ENCODE results near the gene EBF3.

The EBF3 gene

GRCh38 chr10:129945064-129945463 lies 19.0 kb downstream of the EBF3 start:
- no peak for DNase-seq

GRCh38 chr10:129944456-129944855 lies 19.6 kb downstream of the EBF3 start:
- no peak for DNase-seq

- no peak for DNase-seq
Observed at GRCh38 chr10:129942936-129943715, 20.9 kb downstream of the EBF3 start.

- no peak for DNase-seq
Observed at GRCh38 chr10:129942391-129942790, 21.7 kb downstream of the EBF3 start.

DNA sequence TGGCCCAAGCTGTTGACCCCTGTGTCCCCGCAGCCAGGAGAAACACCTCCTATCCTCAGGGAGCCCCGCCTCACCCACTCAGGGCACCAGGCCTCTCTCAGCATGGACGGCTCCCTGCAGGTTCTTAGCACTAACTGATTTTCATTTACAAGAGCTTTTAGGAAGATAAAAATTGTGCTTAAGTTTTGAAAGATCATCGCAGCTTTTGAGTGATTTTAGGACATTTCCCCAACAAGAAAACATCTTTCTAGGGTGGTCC lies 22.1 kb downstream of the EBF3 start:
- DNase-seq: no peak

- DNase-seq: no peak
Observed at GRCh38 chr10:129941199-129942018, 22.7 kb downstream of the EBF3 start.

GRCh38 chr10:129940617-129941198 lies 23.4 kb downstream of the EBF3 start:
- DNase-seq: no peak

- no peak for DNase-seq
Observed at GRCh38 chr10:129939416-129940275, 24.4 kb downstream of the EBF3 start.

DNA sequence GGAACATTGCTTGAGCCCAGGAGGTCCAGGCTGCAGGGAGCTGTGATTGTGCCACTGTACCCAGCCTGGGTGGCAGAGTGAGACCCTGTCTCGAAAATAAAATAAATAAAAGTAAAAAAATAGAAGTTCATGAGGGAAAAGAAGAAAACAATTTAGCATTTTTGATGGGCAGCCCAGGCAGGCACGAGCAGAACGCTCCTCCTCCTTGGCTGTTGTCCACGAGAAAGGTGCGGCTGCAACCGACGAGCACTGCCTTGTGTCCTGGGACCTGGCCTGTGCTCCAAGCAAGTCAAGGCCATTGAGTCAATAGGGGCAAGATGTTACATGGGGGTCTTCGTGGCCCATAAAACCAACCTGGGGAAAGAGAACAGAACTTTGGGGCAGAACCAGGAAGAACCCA lies 25.6 kb downstream of the EBF3 start:
- no peak for DNase-seq

GRCh38 chr10:129937351-129937751 lies 26.7 kb downstream of the EBF3 start:
- DNase-seq: no peak

GRCh38 chr10:129936923-129937300 lies 27.2 kb downstream of the EBF3 start:
- no peak for DNase-seq

DNA sequence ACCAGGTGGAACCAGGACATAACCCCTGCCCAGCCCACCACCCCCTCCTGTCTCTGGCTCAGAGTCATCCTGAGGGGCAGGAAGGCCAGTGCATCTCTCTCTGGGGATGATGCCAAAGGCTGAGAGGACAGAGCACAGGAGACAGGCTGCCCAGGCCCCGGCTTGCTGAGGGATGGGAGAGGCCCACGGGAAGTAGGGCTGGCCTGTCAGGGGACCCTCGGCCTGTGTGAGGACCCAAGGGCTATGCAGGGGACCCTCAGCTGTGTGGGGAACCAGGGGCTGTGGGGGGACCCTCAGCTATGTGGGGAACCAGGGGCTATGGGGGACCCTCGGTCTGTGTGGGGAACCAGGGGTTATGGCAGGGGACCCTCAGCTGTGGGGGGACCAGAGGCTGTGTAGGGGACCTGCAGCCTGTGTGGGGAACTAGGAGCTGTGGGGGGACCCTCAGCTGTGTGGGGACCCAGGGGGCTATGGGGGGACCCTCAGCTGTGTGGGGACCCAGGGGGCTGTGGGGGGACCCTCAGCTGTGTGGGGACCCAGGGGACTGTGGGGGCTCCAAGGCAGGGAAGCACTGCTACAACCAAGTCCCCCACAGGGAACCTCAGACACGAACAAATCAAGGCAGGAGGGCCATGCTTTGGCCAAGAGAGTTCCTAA lies 27.7 kb downstream of the EBF3 start:
- no peak for DNase-seq

GRCh38 chr10:129935867-129936152 lies 28.3 kb downstream of the EBF3 start:
- DNase-seq: no peak

DNA sequence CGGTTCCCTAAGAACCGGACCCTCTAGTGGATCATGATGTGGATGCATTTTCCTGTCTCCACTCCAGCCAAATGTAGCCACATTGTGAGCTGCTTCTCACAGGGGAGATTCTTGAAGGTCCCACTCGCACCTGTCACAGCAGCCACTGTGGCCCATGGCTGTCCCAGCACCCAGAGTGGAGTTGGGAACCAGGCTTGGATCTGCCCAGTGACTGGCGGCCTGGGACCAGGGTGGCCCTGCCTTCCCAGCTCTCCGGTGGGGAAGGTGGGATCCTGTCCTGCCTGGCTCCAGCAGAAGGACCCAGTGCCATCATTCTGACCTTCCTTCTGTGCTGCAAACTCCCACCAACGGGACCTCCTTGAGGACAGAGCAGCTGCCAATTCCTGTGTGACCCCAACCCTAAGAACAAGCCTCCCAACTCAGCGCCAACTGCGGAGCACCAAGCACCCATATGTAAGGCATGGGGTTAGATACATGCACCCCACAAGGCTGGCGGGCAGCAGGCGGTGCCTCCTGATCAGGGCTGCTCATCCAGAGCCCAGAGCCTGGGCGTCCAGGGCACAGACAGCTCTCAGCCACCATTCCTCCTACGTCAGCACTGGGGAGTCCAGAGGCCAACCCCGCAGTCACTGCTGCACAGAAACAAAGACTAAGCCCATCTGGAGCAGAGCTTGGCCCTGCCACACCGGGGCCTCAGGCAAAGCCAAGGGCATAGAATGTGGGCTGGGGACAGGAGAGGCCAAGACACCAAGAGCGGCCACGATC lies 28.8 kb downstream of the EBF3 start:
- DNase-seq: no peak

GRCh38 chr10:129934196-129934925 lies 29.7 kb downstream of the EBF3 start:
- no peak for DNase-seq

DNA sequence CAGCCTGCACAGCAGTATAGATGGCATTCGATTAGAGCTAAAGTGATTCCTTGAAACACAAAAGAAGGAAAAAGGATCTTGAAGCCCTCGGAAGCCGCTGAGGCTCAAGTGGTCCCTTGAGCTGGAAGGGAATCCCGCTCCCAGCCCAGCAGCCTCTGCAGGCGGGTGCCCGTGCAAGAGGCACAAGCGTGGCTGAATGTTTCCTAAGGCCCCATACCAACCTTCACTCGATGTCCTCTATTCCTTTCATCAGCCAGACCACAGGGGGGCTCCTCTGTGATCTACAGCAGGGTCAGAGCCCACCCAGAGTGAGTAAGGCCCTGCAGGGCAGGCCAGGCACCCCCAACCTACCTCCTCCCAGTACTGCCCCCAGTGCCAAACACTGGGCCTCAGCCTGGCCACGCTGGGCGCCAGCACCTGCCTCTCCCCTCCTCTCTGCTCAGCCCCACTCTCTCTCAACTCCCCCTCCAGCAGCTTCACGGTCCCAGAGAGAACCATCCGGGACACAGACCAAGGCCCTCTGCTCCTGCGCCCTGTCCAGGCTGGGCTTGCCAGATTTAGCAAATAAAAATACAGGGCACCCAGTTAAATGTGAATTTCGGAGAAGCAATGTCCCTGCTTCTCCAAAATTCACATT lies 30.5 kb downstream of the EBF3 start:
- DNase-seq: no peak

GRCh38 chr10:129932751-129933433 lies 31.2 kb downstream of the EBF3 start:
- DNase-seq: no peak

DNA sequence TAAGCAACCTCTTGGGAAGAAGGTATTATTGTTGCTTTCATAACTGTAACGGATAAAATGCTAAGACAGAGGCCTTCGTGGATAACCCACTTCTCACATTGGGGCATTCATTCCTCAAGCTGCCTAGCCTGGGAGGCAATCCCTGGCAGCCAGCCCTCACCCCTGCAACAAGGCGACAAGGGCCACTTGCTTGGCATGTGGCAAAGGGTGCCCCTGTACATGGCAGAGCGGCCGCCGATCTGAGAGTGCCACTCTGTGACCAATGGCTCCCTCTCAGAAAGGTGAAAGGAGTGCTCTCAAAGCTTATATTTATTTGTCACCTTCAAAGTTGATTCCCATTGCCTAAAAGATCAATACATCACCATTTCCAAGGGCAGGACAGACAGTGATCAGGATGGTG lies 31.9 kb downstream of the EBF3 start:
- no peak for DNase-seq

DNA sequence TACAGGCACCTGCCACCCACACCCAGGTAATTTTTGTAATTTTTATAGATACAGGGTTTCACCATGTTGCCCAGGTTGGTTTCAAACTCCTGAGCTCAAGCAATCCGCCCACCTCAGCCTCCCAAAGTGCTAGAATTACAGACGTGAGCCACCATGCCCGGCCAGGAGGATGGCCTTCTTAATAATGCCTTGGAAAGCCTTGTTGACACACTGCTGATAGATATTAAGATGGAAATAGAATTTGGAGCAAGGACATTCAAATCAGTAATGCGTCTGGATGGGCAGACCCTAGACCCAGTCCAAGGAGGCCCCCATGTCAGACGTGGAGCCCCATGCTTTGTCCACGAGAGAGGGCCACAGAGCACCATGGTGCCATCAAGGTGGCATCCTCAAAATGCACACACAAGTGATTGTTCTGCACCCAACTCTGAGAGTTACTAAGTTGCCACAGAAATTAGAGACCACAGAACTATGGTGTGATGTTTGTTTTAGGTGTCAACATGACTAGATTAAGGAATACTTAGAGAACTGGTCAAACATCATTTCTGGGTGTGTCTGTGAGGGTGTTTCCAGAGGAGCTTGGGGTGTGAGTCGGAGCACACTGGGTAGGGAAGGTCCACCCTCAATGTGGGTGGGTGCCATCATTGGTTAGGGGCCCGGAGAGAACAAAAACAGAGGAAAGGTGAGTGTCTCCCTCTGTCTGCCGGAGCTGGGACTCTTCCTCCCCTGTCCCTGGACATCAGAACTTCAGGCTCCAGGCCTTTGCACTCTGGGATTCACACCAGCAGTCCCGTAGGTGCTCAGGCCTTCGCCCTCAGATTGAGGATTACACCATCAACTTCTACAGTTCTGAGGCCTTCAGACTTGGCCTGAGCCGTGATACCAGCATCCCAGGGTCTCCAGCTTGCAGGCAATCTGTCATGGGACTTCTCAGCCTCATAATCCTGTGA lies 34.5 kb downstream of the EBF3 start:
- no peak for DNase-seq
